Panc1 (cell line): ENCODE data around the gene CDK14.

ENCODE experiments used
- TF ChIP-seq, protein P1 (sequence below): fragments of 450-650 bp; IDR thresholded peaks from 2 replicates; pipeline ENCODE4 v1.5.1; 2017; ENCODE audit warnings: mild to moderate bottlenecking
- TF ChIP-seq, protein P2 (sequence below), 2 experiments: IDR thresholded peaks; 2 replicates each; pipeline ENCODE4 v1.6.1; 2011 to 2012; ENCODE audit warnings: low read depth in 2 of 2, control low read depth in 1 of 2, low read length in 1 of 2, mild to moderate bottlenecking in 1 of 2, moderate library complexity in 1 of 2; ENCODE audit not compliant: insufficient read depth in 1 of 2

DNA sequence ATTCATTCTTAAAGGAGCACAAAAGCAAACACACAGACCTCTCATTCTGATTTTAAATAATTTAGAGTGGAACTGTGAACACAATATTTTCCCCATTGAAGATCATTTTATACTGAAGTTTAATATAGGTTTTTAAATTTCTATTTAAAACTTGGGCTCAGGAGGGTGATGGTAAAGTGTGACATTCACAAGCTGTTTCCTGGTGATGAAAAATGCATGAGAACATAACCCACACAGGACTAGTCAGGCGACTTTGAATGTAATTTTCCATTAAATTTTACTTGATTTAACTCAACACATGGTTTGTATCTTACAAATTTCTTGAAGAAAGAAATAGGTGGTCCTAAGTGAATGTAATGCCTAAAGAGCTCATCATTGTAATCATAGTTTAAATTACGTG is 143.6 kb downstream of the CDK14 start:
- TF ChIP-seq, protein P1, sequence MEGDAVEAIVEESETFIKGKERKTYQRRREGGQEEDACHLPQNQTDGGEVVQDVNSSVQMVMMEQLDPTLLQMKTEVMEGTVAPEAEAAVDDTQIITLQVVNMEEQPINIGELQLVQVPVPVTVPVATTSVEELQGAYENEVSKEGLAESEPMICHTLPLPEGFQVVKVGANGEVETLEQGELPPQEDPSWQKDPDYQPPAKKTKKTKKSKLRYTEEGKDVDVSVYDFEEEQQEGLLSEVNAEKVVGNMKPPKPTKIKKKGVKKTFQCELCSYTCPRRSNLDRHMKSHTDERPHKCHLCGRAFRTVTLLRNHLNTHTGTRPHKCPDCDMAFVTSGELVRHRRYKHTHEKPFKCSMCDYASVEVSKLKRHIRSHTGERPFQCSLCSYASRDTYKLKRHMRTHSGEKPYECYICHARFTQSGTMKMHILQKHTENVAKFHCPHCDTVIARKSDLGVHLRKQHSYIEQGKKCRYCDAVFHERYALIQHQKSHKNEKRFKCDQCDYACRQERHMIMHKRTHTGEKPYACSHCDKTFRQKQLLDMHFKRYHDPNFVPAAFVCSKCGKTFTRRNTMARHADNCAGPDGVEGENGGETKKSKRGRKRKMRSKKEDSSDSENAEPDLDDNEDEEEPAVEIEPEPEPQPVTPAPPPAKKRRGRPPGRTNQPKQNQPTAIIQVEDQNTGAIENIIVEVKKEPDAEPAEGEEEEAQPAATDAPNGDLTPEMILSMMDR = no peak
- TF ChIP-seq, protein P2, sequence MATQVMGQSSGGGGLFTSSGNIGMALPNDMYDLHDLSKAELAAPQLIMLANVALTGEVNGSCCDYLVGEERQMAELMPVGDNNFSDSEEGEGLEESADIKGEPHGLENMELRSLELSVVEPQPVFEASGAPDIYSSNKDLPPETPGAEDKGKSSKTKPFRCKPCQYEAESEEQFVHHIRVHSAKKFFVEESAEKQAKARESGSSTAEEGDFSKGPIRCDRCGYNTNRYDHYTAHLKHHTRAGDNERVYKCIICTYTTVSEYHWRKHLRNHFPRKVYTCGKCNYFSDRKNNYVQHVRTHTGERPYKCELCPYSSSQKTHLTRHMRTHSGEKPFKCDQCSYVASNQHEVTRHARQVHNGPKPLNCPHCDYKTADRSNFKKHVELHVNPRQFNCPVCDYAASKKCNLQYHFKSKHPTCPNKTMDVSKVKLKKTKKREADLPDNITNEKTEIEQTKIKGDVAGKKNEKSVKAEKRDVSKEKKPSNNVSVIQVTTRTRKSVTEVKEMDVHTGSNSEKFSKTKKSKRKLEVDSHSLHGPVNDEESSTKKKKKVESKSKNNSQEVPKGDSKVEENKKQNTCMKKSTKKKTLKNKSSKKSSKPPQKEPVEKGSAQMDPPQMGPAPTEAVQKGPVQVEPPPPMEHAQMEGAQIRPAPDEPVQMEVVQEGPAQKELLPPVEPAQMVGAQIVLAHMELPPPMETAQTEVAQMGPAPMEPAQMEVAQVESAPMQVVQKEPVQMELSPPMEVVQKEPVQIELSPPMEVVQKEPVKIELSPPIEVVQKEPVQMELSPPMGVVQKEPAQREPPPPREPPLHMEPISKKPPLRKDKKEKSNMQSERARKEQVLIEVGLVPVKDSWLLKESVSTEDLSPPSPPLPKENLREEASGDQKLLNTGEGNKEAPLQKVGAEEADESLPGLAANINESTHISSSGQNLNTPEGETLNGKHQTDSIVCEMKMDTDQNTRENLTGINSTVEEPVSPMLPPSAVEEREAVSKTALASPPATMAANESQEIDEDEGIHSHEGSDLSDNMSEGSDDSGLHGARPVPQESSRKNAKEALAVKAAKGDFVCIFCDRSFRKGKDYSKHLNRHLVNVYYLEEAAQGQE (IDR thresholded peaks at IDR 0.05; ENCODE audit: insufficient read depth in 1 of 2, low read depth in 2 of 2, low read length in 1 of 2) = no peak
